ENCODE data around the gene THRAP3. TPM values are rescaled to one million over a fixed set of nuclear protein-coding genes. Genes with fewer than 3 reads are reported as not detected.
"Not testable (repeated sequence)": the region's sequence is repeated elsewhere in the genome, so short reads cannot be mapped to it uniquely, and the experiment has no call there.

The THRAP3 gene
- total RNA-seq, 1 donor from 2014 or later = 119 TPM

GRCh38 chr1:36239941-36240637 lies 15.8 kb downstream of the THRAP3 start:
- peaks cover 21% of the 10 kb centered on the region for H3K4me1 Mint-ChIP-seq (ENCODE audit: low read depth, unreplicated experiment)
- no peak for TF ChIP-seq CTCF (IDR thresholded peaks at IDR 0.05; ENCODE audit: partially characterized antibody, unreplicated experiment)
- peak overlapping the region; percentile 98 for H3K27ac Mint-ChIP-seq (ENCODE audit: unreplicated experiment)
- no peaks in the 10 kb centered on the region for H3K36me3 Mint-ChIP-seq (ENCODE audit: unreplicated experiment)
- peaks cover 1% of the 10 kb centered on the region for H3K27me3 Mint-ChIP-seq (ENCODE audit: unreplicated experiment)
- peaks cover 4% of the 10 kb centered on the region for H3K9me3 Mint-ChIP-seq (ENCODE audit: unreplicated experiment)
- peak; percentile 46 for DNase-seq
- H3K4me3 Mint-ChIP-seq (ENCODE audit: unreplicated experiment) = peak overlapping the region; percentile 74

GRCh38 chr1:36247538-36247937 lies 23.3 kb downstream of the THRAP3 start:
- DNase-seq = no peak
- TF ChIP-seq CTCF (IDR thresholded peaks at IDR 0.05; ENCODE audit: partially characterized antibody, unreplicated experiment) = no peak
- Mint-ChIP-seq H3K27me3 (ENCODE audit: unreplicated experiment) (peaks cover 1% of the 10 kb centered on the region), H3K27ac (ENCODE audit: unreplicated experiment) (no peak overlapping the region), H3K9me3 (ENCODE audit: unreplicated experiment) (peaks cover 6% of the 10 kb centered on the region), H3K4me1 (ENCODE audit: low read depth, unreplicated experiment) (peaks cover 10% of the 10 kb centered on the region), H3K4me3 (ENCODE audit: unreplicated experiment) (no peak overlapping the region), H3K36me3 (ENCODE audit: unreplicated experiment) (no peaks in the 10 kb centered on the region)

GRCh38 chr1:36248250-36248894 lies 24.1 kb downstream of the THRAP3 start:
- H3K36me3 Mint-ChIP-seq (ENCODE audit: unreplicated experiment) = no peaks in the 10 kb centered on the region
- peaks cover 1% of the 10 kb centered on the region for H3K27me3 Mint-ChIP-seq (ENCODE audit: unreplicated experiment)
- no peak overlapping the region for H3K27ac Mint-ChIP-seq (ENCODE audit: unreplicated experiment)
- H3K9me3 Mint-ChIP-seq (ENCODE audit: unreplicated experiment) = peaks cover 6% of the 10 kb centered on the region
- H3K4me3 Mint-ChIP-seq (ENCODE audit: unreplicated experiment) = no peak overlapping the region
- no peak for DNase-seq
- TF ChIP-seq CTCF (IDR thresholded peaks at IDR 0.05; ENCODE audit: partially characterized antibody, unreplicated experiment) = no peak
- H3K4me1 Mint-ChIP-seq (ENCODE audit: low read depth, unreplicated experiment) = peaks cover 9% of the 10 kb centered on the region

- H3K4me1 Mint-ChIP-seq (ENCODE audit: low read depth, unreplicated experiment) = peaks cover 7% of the 10 kb centered on the region
- H3K9me3 Mint-ChIP-seq (ENCODE audit: unreplicated experiment) = peaks cover 4% of the 10 kb centered on the region
- no peak overlapping the region for H3K4me3 Mint-ChIP-seq (ENCODE audit: unreplicated experiment)
- DNase-seq = no peak
- no peaks in the 10 kb centered on the region for H3K36me3 Mint-ChIP-seq (ENCODE audit: unreplicated experiment)
- no peaks in the 10 kb centered on the region for H3K27me3 Mint-ChIP-seq (ENCODE audit: unreplicated experiment)
- H3K27ac Mint-ChIP-seq (ENCODE audit: unreplicated experiment) = no peak overlapping the region
- no peak for TF ChIP-seq CTCF (IDR thresholded peaks at IDR 0.05; ENCODE audit: partially characterized antibody, unreplicated experiment)
Measured at GRCh38 chr1:36251794-36252481, 27.7 kb downstream of the THRAP3 start.

GRCh38 chr1:36252482-36252824 lies 28.2 kb downstream of the THRAP3 start:
- DNase-seq; H3K4me3 Mint-ChIP-seq (ENCODE audit: unreplicated experiment); H3K27ac Mint-ChIP-seq (ENCODE audit: unreplicated experiment): not testable (repeated sequence)

More at GRCh38 chr1:36252482-36252824, 28.2 kb downstream of the THRAP3 start:
- H3K9me3 Mint-ChIP-seq (ENCODE audit: unreplicated experiment); H3K36me3 Mint-ChIP-seq (ENCODE audit: unreplicated experiment); H3K27me3 Mint-ChIP-seq (ENCODE audit: unreplicated experiment): not testable (repeated sequence)
- peaks cover 12% of the 10 kb centered on the region for H3K4me1 Mint-ChIP-seq (ENCODE audit: low read depth, unreplicated experiment)

Measured in glutamatergic neuron (in vitro differentiated cells).